Measurements from ENCODE around the gene SNX10.

DNA sequence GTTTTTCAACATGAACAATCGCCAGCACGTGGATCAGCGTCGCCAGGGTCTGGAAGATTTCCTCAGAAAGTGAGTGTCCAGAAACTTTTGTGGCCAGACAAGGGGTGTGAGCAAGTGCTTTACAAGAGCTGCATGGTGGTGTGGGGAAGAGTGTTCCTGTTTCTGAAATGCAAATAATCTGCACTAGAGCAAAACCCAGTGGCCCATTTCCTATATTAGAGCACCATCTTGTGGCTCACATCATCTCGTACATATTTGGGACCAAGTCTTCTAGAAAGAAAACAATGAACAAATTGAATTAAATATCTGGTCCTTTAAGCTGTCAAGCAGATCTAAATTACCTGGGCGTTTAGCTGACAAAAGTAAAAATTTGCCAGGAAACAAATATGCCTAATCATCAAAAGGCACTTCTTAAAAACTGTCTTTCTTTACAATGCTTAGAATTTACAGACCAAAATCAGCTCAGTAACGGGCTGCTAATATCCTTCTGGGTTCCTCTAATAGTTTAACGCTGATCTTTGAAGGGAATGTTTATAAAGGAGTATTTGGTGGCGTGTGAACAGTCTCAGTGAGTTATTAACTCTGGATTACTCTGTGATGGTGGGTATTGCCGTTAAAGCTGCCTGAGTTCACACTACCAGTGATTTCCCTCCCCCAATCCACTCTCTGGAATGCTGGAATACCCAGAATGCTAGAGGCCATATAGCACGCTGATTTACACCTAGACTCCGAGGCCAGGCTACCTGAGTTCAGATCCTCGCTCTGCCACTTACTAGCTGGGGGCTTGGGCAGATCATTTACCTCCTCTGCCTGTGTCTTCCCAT lies 73.6 kb downstream of the SNX10 start:
- TF ChIP-seq TARDBP (IDR thresholded peaks at IDR 0.05) (no peak), FOXA1 (IDR thresholded peaks at IDR 0.05) (no peak), BHLHE40 (IDR thresholded peaks at IDR 0.05; ENCODE audit: borderline replicate concordance) (no peak), SUZ12 (IDR thresholded peaks at IDR 0.05) (no peak)

Measured in HEK293T (cell line).